ENCODE measurements around the gene PEX7.
"Not testable (repeated sequence)": the region's sequence is repeated elsewhere in the genome, so short reads cannot be mapped to it uniquely, and the experiment has no call there.

The PEX7 gene

DNA sequence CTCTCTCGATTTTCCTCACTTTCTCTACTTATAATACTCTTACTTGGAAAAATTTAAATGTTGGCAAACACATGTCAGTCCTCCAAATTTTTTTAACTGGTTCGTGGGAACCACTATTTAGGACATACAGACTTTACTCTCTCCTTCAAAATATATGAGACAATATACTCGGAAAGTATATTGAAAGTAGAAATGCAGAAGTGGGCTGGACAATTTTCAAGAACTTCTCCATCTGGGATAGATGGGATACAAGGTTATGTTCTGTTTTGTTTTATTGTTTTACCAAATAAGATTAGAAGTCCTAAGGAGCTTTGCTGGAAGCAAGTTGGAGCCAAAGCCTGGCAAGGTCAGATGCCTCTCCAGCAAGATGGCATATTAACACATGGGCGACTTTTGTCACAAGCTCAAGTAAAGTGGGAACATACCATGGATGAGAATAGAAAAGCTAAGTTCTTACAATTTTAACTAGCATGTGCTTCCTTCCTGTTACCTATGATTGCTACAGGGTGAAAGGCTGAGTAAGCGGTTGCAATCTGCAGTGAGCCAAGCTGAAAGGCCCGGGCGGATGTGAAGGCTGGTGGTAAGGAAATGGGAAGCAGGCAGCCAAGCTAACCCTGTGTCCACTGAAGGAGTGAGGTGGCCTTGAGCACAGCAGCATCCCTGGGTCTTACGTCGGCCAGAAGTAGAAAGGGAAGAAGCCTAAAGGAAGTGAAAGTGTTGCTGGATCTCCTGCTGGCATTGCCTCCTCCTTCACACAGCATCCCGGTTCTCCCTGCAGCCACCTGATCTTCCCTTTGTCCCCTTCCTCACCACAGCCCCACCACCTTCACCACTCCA is 37.3 kb upstream of the PEX7 start:
- no peak overlapping the region for H3K27ac ChIP-seq
- TF ChIP-seq, protein P1, sequence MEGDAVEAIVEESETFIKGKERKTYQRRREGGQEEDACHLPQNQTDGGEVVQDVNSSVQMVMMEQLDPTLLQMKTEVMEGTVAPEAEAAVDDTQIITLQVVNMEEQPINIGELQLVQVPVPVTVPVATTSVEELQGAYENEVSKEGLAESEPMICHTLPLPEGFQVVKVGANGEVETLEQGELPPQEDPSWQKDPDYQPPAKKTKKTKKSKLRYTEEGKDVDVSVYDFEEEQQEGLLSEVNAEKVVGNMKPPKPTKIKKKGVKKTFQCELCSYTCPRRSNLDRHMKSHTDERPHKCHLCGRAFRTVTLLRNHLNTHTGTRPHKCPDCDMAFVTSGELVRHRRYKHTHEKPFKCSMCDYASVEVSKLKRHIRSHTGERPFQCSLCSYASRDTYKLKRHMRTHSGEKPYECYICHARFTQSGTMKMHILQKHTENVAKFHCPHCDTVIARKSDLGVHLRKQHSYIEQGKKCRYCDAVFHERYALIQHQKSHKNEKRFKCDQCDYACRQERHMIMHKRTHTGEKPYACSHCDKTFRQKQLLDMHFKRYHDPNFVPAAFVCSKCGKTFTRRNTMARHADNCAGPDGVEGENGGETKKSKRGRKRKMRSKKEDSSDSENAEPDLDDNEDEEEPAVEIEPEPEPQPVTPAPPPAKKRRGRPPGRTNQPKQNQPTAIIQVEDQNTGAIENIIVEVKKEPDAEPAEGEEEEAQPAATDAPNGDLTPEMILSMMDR (conservative IDR thresholded peaks at IDR 0.05): no peak
- no peak for TF ChIP-seq ZFX (IDR thresholded peaks at IDR 0.05)

GRCh38 chr6:136786658-136787057 is 35.7 kb upstream of the PEX7 start:
- H3K27ac ChIP-seq: no peak overlapping the region
- TF ChIP-seq, protein P1 (conservative IDR thresholded peaks at IDR 0.05): no peak
- TF ChIP-seq ZFX (IDR thresholded peaks at IDR 0.05): no peak

- TF ChIP-seq ZFX (IDR thresholded peaks at IDR 0.05): no peak
- TF ChIP-seq, protein P1 (conservative IDR thresholded peaks at IDR 0.05): no peak
- H3K27ac ChIP-seq: no peak overlapping the region
Observed at GRCh38 chr6:136787726-136788068, 34.7 kb upstream of the PEX7 start.

DNA sequence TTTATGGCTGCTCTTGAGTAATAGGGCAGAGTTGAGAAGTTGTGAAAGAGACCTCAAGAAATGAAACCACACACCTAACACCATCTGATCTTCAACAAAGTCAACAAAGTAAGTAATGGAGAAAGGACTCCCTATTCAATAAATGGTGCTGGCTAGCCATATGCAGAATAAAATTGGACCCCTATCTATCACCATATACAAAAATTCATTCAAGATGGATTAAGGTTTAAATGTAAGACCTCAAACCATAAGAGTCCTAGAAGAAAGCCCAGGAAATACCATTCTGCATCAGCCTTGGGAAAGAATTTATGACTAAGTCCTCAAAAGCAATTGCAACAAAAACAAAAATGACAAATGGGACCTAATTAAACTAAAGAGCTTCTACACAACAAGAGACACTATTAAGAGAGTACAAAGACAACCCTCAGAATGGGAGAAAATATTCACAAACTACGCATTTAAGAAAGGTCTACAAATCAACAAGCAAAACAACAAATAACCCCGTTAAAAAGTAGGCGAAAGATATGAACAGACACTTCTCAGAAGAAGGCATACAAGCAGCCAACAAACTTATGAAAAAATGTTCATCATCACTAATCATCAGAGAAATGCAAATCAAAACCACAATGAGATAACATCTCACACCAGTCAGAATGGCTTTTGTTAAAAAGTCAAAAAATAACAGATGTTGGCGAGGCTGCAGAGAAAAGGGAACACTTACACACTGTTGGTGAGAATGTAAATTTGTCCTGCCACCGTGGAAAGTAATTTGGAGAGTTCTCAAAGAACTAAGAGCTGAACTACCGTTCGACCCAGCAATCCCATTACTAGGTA is 34.1 kb upstream of the PEX7 start:
- no peak overlapping the region for H3K27ac ChIP-seq
- TF ChIP-seq, protein P1 (conservative IDR thresholded peaks at IDR 0.05): no peak
- no peak for TF ChIP-seq ZFX (IDR thresholded peaks at IDR 0.05)

DNA sequence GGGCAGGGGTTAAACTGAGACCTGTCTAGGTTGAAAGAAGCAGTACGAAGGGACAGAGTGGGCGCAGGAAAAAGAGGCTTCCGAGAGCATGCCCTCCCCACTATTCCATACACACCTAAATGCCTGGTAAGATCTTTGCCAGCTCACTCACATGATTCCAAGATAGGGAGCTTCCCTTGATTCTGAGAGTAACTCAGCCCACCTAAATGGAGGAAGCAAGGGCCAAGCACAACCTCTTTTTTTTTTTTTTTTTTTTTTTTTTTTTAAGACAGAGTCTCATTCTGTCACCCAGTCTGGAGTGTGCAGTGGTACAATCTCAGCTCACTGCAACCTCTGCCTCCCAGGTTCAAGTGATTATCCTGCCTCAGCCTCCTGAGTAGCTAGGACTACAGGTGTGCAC is 33.0 kb upstream of the PEX7 start:
- H3K27ac ChIP-seq: not testable (repeated sequence)

- peak overlapping the region; percentile 87 for H3K27ac ChIP-seq
- TF ChIP-seq ZFX (IDR thresholded peaks at IDR 0.05): no peak
- TF ChIP-seq, protein P1 (conservative IDR thresholded peaks at IDR 0.05): no peak
Observed at GRCh38 chr6:136790411-136791295, 31.7 kb upstream of the PEX7 start.

DNA sequence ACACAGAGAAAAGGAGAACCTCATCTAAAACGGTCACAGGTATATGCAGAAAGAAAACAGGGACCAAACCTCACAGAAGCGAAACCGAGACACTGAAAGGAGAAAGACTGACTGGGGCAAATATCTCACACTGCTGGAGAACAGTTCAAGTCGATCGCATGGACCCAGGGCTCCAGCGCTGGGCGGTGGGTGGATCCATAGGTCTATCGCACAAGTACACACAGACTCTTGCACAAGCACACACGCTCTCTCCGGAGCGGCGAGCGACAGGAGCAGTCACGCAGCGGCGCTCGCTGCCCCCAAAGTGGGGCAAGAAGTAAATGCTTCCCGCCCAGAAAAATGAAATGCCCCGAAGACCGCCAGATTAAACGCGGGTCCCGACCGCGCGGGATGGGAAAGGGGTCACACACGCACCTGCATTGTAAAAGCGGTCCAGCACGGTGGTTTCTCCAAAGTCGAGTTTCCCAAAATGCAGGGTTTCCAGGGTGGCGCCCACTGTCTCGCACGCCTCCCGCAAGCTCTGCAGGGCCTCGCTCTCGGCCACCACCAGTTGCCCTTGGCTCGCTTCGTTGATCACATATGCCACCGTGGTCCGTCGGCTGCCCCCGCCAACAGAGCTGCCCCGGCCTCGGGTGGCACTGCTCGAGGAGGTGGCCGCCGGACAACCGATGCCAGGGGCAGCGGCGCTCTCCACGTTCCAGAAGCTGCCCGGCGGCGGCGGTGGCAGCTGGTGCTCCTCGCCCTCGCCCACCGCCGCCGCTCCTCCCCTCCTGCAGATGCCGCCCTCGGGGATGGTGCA is 30.9 kb upstream of the PEX7 start:
- H3K27ac ChIP-seq: peak overlapping the region; percentile 87
- TF ChIP-seq ZFX (IDR thresholded peaks at IDR 0.05): no peak
- TF ChIP-seq, protein P1 (conservative IDR thresholded peaks at IDR 0.05): no peak

Measured in C4-2B (cell line).